ENCODE results near the gene STEAP3.

STEAP3 gene

GRCh38 chr2:119304847-119305246 is 81.2 kb downstream of the STEAP3 start:
- FAIRE-seq = no peak

- FAIRE-seq = no peak
These were observed 82.0 kb downstream of the STEAP3 start for GRCh38 chr2:119305497-119306195.

- FAIRE-seq = no peak
These were observed 82.6 kb downstream of the STEAP3 start for GRCh38 chr2:119306196-119306590.

GRCh38 chr2:119307419-119308140 is 83.9 kb downstream of the STEAP3 start:
- no peak for FAIRE-seq

GRCh38 chr2:119308793-119309330 is 85.2 kb downstream of the STEAP3 start:
- FAIRE-seq = no peak

- FAIRE-seq = no peak
These were observed 87.7 kb downstream of the STEAP3 start for GRCh38 chr2:119311371-119311770.

GRCh38 chr2:119311831-119312230 is 88.2 kb downstream of the STEAP3 start:
- no peak for FAIRE-seq

Measured in A204.1 (cell line).